GM21786 (cell line): ENCODE data around the gene CC2D2A.
"Not testable (repeated sequence)": the region's sequence is repeated elsewhere in the genome, so short reads cannot be mapped to it uniquely, and the experiment has no call there.

Experiments
- ATAC-seq: cut with Tn5 transposase; IDR thresholded peaks from one replicate; pipeline ENCODE4 v1.9.1; 2021; ENCODE audit not compliant: unreplicated experiment

Gene CC2D2A

GRCh38 chr4:15614891-15615290 lies 145.2 kb downstream of the CC2D2A start:
- ATAC-seq, result not testable (repeated sequence)

GRCh38 chr4:15617407-15617806 lies 147.7 kb downstream of the CC2D2A start:
- ATAC-seq, result not testable (repeated sequence)

- no peak for ATAC-seq
Measured at GRCh38 chr4:15636818-15637217, 167.1 kb downstream of the CC2D2A start.

GRCh38 chr4:15638418-15638817 lies 168.7 kb downstream of the CC2D2A start:
- ATAC-seq, result no peak

GRCh38 chr4:15648600-15648999 lies 178.9 kb downstream of the CC2D2A start:
- peak; percentile 34 for ATAC-seq

GRCh38 chr4:15649914-15650545 lies 180.3 kb downstream of the CC2D2A start:
- ATAC-seq, result peak; percentile 48
